Sciatic nerve (tissue), 2 donors: ENCODE data around the gene COL18A1. TPM values are rescaled to one million over a fixed set of nuclear protein-coding genes. Genes with fewer than 3 reads are reported as not detected.
"Not testable (repeated sequence)": the region's sequence is repeated elsewhere in the genome, so short reads cannot be mapped to it uniquely, and the experiment has no call there.

ENCODE experiments used
- ATAC-seq: fragments of 200-7000 bp; cut with Tn5 transposase; one replicate; pipeline ENCODE4 v1.9.1; 2020; ENCODE audit warnings: mild to moderate bottlenecking, moderate library complexity
- DNase-seq: peaks from one replicate; pipeline ENCODE4 v3.0.0-alpha.2; 2020; ENCODE audit warnings: low spot score
- intact Hi-C: fragments of 100-400 bp; cut with DNase I; formaldehyde crosslinking; loops from one replicate; pipeline ENCODE4 v1.14.2; 2022
- total RNA-seq: library from RNA; stranded (reverse); fragmentation: NEBNext Ultra II Directional; extraction: Animal tissue kit (Norgen Biotek cat#: 25700); gene quantifications from one replicate; pipeline ENCODE4 v1.2.1, GENCODE V29; 2021
- donor health status: DM: no; HTN: no; CAD: no.
- donor health status: DM: no; HTN: no; CAD: no.

The COL18A1 gene
- total RNA-seq, 1 donor from 2014 or later, result 129 TPM

GRCh38 chr21:45530423-45531113 is 125.6 kb downstream of the COL18A1 start:
- DNase-seq (peak; percentile 51), ATAC-seq (no peak)
- intact Hi-C loops, result loop anchor here (10.0 kb wide), 1 partner anchor 46 kb away; no protein-coding TSS in a partner anchor

- DNase-seq, result not testable (repeated sequence)
Measured at GRCh38 chr21:45531114-45531392, 126.1 kb downstream of the COL18A1 start.

GRCh38 chr21:45531393-45532215 is 126.6 kb downstream of the COL18A1 start:
- ATAC-seq (no peak), DNase-seq (peak; percentile 56)
- intact Hi-C loops, result loop anchor here (10.0 kb wide), 1 partner anchor 47 kb away; no protein-coding TSS in a partner anchor

More at GRCh38 chr21:45531114-45531392, 126.1 kb downstream of the COL18A1 start:
- intact Hi-C loops, result loop anchor here (10.0 kb wide), 1 partner anchor 46 kb away; no protein-coding TSS in a partner anchor
- not testable (repeated sequence) for ATAC-seq

- DNase-seq (peak; percentile 51), ATAC-seq (no peak)
- intact Hi-C loops, result loop anchor here (10.0 kb wide), 1 partner anchor 48 kb away; no protein-coding TSS in a partner anchor
Measured at GRCh38 chr21:45532826-45533360, 127.9 kb downstream of the COL18A1 start.

- intact Hi-C loops, result loop anchor here (10.0 kb wide), 1 partner anchor 49 kb away; no protein-coding TSS in a partner anchor
- no peak for ATAC-seq
- DNase-seq, result peak; percentile 57
Measured at GRCh38 chr21:45533361-45533845, 128.4 kb downstream of the COL18A1 start.

GRCh38 chr21:45533846-45534635 is 129.1 kb downstream of the COL18A1 start:
- intact Hi-C loops, result loop anchor here (10.0 kb wide), 1 partner anchor 49 kb away; no protein-coding TSS in a partner anchor
- ATAC-seq, result no peak
- DNase-seq, result peak; percentile 57

GRCh38 chr21:45534636-45535331 is 129.8 kb downstream of the COL18A1 start:
- peak; percentile 41 for ATAC-seq
- intact Hi-C loops, result loop anchor here (10.0 kb wide), 1 partner anchor 50 kb away; no protein-coding TSS in a partner anchor
- no peak for DNase-seq

GRCh38 chr21:45535341-45536081 is 130.5 kb downstream of the COL18A1 start:
- peak; percentile 14 for ATAC-seq
- peak; percentile 65 for DNase-seq
- intact Hi-C loops, result loop anchor here (10.0 kb wide), 1 partner anchor 51 kb away; no protein-coding TSS in a partner anchor

GRCh38 chr21:45536301-45537081 is 131.5 kb downstream of the COL18A1 start:
- no peak for ATAC-seq

GRCh38 chr21:45537111-45537745 is 132.3 kb downstream of the COL18A1 start:
- DNase-seq, result peak; percentile 50
- intact Hi-C loops, result loop anchor here (10.0 kb wide), 1 partner anchor 52 kb away; no protein-coding TSS in a partner anchor
- no peak for ATAC-seq

More at GRCh38 chr21:45536301-45537081, 131.5 kb downstream of the COL18A1 start:
- intact Hi-C loops, result loop anchor here (10.0 kb wide), 1 partner anchor 52 kb away; no protein-coding TSS in a partner anchor
- DNase-seq, result peak; percentile 56

- DNase-seq, result peak; percentile 56
- intact Hi-C loops, result loop anchor here (10.0 kb wide), 1 partner anchor 53 kb away; no protein-coding TSS in a partner anchor
- no peak for ATAC-seq
Measured at GRCh38 chr21:45537746-45538291, 132.9 kb downstream of the COL18A1 start.

- intact Hi-C loops, result loop anchor here (10.0 kb wide), 1 partner anchor 54 kb away; no protein-coding TSS in a partner anchor
- ATAC-seq (no peak), DNase-seq (peak; percentile 52)
Measured at GRCh38 chr21:45538381-45539045, 133.5 kb downstream of the COL18A1 start.

- intact Hi-C loops, result loop anchor here (10.0 kb wide), 1 partner anchor 54 kb away; no protein-coding TSS in a partner anchor
- peak; percentile 54 for DNase-seq
- ATAC-seq, result no peak
Measured at GRCh38 chr21:45539046-45539795, 134.3 kb downstream of the COL18A1 start.
